Right renal pelvis (tissue), 4 donors: Measurements from ENCODE around the gene ADAMTS17. TPM values are rescaled to one million over a fixed set of nuclear protein-coding genes. Genes with fewer than 3 reads are reported as not detected.

Experiments used
- DNase-seq, 4 donors: peaks; one replicate each; pipeline ENCODE4 v3.0.0-alpha.2; 2013; ENCODE audit warnings: low read depth in 4 of 4, low spot score in 3 of 4, missing footprints in 1 of 4
- polyA plus RNA-seq, 4 donors: library from polyadenylated mRNA; unstranded; fragments of 120-200 nt; gene quantifications; one replicate each; pipeline ENCODE4 v1.2.1, GENCODE V29; 2013; ENCODE audit not compliant: insufficient read length in 4 of 4

ADAMTS17 gene
- polyA plus RNA-seq, 4 donors: 1.9 to 3.4 (median 2.6) TPM

DNA sequence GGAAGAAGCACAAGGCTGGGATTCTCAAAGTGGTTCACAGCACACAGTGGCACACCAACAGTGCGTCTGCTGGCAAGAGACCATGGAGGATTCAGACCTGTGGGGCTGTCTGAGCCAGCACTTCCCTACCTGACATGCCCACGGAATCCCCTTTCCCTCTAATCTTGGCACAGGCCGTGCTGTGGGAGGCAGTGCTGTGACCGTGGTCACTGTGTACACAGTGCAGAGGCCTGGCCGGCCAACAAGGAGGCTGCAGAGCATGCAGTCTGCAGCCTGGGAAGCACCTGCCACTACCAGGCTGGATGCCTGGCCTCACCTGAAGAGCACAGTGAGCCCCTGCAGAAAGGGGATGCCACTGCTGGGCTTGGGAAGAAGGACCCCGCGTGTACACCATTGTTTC lies 307.6 kb downstream of the ADAMTS17 start:
- no peak for DNase-seq

DNA sequence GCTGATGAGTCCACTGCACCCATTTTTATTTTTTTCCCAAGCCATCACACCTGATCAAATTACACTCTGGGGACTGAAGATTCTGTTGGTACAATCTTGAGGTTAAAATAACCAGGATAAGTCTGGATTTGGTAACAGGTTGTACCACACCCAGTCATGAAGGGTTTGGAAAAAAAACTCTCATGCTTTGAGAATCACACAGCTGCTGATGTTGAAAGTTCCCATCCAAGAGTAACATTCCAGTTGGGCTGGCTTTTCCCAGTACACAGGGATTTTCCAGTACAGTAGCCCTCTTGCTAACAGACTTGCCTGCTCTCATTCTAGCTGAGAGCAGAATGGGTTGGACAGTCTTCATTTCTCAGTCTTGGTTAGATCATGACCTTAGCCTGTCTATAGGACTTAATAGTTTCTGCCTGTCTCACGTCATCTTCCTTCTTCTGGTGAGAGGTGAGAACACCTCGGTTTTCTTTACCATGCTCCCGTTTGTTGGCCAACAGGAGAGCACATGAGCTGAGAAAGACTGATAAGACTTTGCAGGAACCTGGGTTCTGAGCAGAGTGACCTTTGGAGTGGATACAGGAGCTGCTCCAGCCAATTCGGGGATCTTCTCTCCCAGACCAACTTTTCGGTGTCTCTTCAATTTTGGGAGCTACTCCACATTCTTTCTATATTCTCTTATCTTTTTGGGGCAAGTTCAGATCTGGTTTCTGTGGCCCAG lies 308.5 kb downstream of the ADAMTS17 start:
- no peak for DNase-seq

DNA sequence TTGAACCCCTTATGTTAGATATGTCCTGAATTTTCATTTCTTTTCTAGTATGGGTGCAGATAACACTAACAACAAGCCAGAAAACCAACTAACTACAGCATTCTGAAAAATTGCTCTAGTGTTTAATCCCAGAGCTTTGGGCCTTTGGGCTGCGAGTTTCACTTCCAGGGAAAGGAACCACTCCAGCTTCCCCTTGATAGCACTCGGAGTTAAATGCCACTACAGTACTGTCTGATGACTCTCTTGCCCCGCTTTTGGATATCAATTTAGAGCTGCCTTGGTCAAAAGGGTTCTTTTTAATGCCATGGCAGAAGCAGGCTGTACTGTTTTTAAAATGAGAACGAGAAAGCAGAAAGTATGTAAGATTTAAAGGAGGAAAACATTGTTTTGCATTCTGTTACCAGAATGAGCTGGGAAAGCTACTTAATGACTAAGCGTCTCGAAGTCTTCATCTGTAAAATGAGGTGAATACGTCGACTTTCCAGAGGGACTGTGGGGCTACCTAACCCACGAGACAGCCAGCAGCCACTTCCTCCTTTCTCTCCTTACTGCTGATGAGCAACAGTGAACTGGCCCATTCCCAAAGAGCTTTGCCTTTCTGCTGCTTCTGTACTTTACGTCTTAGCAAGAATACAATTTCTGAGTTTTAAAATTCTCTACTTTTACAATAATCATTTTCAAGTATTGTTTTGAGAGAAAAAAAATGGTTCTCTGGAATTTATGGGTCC lies 309.3 kb downstream of the ADAMTS17 start:
- DNase-seq: no peak

DNA sequence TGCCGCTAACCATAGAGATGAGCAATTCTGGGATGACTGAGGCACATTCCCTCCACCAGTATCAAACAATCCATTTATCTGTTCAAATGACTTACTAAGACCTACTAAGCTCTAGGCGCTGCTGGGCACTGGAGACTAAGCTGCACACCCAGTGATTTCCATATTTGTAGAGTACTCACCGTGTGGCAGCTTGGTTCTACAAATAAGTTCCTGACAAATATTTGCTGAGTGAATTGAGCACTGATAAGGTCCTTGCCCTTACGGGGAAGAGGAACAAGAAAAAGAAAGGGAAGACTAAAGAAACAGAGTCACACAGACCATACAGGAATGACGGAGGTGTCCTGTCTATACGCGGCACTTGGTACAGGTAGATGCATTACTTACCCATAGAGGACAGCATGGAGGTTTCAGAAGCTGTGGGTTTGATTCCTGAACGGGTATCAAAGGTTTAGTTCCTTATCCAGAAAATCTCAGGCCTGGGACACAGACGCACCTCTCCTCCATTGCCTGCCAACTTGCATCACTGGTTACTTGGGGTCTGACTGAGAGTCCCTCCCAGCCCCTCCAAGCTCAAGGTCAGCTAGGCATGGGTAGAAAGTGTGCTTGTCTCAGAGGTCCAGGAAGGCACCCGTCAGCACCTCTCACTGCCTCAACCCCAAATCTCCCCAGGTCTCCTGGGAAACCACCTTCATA lies 310.0 kb downstream of the ADAMTS17 start:
- no peak for DNase-seq

DNA sequence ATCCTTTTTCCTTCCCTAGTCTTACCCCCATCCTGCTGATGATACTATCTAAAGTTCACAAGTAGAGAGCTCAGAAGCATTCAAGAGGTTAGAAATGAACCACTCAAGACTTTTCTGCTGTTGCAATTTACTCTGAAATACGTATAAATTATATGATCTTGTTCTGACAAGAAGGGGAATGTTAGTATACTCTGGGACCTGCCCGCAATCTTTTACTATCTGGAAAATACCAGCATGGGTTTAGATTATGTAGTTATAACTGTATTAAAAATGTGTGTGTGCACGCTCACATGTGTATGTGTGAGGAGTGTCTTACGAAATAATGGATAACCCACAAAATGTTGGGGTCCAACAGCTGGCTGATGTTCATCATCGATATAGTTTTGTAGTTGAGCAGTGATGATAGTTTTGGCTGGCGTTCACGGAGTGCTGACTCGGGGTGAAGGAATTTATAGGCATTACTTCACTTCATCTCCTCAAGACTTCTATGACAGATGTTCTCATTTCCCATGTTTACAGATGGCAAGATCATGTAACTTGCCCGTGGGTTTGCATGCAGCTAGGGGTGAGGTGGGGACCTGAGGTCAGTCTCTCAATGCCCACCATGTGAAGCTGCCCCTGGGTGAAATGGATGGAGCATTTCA lies 311.1 kb downstream of the ADAMTS17 start:
- no peak for DNase-seq

DNA sequence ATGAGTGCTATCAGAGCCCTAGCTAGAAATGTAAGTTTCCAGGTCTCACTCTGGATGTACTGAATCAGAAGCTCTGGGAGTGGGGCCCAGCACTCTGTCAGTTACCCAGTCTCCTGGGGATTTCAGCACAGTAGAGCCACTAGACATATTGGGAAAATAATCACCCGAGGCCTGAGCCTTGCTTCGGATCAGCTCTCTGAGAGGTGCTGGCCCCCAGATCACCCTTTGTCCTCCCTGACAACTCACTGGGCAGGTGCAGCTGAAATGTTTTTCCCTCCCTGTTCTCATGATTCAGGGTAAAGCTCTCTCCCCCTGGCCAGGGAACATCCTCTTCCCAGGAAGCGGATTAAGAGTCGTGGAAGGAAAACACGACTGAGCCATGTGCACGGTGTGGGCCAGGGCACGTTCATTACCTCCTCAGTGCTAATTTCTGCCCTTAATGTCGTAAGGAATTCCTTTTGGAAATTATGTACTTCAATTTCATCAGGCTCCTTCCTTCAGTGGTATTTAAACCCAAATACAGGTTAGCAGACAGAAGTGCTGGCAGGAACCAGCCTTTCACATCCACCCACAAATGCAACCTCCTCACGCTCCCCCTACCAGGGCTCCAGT lies 311.8 kb downstream of the ADAMTS17 start:
- no peak for DNase-seq

DNA sequence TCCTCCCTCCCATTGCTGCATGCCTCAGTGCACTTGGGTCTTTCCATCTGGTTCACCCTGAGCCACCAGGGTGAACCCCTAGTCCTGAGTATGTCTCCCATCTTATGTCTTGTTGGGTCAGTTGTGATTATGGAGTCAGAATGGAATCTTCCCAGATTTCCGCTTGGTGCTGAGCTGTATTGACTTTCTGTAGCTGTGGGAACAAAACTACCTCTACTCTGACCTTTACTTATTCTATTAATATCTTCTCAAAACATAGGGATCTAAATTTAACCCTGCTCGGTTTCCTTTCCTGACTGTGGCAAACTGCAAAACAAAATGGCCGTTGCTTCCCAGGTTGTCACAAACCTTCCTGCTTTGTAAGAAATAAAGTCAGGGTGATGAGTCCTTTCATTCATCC lies 312.7 kb downstream of the ADAMTS17 start:
- no peak for DNase-seq

DNA sequence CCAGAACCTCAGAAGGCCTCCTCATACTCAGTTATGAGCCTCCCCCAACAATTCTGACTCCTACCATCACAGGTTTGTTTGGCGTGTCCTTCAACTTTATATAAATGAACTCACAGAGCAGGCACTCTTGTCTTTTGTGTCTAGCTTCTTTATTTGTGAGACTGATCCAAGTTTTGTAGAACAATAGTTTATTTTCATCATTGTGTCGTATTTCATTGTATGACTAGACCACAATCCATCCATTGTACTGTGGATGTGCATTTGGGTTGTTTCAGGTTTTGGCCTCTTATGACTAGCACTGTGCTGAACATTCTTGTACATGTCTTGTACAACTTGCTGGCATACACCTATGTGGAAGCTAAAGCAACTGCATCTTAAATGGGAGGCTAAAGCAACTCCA lies 315.7 kb downstream of the ADAMTS17 start:
- no peak for DNase-seq

DNA sequence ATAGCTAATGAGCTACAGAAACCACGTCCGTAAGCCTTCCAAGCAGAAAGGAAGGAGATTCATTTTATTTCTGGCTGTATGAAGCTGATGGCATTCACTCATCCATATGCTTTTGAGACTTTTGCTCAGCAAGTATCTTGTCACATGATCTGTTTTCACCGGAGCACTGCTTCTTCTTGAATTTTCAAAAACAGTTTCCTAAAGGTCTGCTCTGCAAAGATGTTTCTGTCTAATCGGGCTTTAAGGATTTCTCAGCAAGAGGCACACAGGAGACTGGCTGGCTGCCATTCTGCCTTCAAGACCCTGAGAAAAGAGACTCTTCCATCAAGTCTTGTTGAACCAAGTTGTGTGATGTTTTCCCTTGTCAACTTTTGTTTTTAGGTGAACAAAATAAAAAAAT lies 319.0 kb downstream of the ADAMTS17 start:
- no peak for DNase-seq

DNA sequence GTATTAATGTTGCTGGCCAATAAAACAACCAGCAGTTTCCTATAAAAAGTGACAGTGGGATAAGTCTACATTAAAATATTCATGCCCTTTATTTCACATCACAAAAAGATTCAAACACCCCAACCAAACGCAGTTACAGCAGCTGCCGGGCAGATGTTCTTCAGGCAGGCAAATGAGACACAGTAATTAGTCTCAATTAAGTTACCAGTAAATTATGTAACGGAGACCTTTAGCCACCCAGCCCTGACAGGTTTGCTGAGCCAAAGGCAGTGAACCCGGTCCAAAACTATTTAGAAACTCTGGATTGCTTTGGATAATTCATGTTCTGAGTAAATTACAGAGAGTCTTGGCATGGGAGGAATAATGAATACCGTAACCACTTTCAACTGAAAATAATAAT lies 319.4 kb downstream of the ADAMTS17 start:
- no peak for DNase-seq

DNA sequence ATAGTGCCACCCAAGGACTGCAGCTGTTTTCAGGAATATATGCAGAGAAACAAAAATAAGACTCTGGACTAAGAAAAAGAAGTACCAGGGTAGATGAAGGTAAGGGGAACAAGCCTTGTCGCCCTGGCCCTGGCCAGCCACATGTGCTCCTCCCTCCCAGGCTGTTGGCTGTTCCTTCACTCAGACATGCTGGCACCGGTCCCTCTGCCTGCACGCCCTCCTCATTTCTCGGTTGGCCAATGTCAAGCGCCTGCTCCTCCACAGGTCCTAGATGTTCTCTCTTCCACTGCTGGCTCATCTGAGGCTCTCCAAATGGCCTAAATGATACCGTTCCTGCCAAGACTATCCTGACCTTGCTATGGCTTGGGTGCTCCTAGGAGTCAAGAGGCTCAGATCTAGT lies 320.1 kb downstream of the ADAMTS17 start:
- DNase-seq: no peak

DNA sequence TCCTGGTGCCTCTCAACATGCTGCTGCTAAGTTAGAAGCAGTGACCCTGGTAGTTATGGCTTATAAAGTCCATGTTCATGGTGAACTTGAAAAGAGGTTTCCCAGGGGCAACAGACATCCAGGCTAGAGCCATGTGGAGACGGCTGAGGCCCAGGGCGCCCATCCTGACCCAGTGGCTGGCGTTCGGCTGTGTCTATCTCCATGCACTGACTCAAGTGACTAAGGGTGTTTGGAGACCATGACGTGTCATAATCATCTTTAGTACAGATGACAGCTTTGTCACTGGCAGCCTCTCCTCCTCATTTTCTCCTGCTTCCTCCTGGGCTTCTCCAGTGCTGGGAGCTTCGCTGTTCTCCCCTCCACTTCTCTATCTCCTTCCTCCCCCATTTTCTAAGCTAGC lies 321.2 kb downstream of the ADAMTS17 start:
- DNase-seq: no peak

DNA sequence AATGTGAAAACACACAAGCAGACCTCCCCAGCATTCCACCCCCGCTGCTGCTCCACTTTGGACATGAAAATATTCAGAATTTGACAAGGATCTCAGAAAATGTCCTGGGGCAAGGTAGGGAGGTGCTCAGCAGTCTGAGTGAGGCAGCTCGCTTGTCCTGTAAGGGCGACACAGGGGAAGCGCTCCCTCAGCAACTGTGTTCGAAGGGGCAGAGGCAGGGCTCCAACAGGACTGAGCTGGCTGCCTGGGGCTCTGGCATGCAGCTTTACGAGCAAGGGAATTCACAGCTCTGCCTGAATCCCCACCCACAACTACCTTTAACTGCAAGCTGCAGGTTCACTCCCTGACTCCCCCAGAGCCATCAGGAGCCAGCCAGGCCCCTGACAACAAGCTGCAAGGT lies 321.6 kb downstream of the ADAMTS17 start:
- DNase-seq: no peak

DNA sequence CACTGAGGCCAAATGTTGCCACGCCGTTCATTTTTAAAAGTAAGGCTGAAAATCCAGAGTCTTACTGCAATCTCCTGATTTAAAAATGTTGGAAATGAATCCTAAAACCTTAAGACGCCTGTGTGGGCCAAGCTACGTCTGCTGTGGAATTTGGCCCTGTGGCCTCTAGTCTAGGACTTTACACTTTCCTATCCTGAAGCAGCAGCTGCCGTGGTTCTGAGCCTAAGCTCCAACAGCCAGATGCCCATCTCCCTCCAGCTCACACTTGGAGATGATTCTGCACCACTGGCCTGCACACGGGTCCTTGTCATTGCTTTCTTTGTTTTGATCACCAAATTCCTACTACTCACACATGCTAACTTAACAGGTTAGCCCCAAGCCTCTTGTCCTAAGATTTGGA lies 322.2 kb downstream of the ADAMTS17 start:
- DNase-seq: no peak

DNA sequence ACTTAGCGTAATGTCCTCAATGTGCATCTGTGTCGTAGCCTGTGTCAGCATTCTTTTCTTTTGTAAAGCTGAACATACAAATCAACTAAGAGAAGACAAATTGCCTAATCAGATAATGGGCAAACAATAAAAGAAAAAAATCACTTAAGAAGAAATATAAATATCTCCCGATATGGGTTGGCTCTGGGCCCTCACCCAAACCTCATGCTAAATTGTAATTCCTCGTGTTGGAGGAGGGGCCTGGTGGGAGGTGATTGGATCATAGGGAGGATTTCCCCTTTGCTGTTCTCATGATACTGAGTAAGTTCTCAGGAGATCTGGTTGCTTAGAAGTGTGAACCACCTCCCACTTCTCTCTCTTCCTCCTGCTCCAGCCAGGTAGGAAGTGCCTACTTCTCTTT lies 323.6 kb downstream of the ADAMTS17 start:
- DNase-seq: no peak

DNA sequence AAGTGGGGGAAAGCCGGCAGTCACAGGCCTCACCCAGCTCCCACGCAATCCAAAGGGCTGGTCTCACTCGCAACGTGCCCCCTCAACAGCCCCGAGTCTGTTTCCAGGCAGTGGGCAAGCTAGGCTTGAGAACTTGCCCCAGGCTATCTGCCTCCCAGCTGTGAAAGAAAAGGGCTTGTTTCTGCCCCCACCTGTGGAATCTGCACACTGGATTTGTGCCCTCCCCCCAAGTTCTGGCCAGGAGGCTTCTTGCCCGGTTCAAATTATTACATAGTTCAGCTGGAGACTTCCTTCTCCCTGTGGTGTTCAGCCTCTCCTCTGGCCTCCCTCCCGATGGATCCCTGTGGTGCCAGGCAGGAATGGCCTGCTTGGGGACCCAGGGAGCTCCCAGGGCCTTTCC lies 324.6 kb downstream of the ADAMTS17 start:
- no peak for DNase-seq

DNA sequence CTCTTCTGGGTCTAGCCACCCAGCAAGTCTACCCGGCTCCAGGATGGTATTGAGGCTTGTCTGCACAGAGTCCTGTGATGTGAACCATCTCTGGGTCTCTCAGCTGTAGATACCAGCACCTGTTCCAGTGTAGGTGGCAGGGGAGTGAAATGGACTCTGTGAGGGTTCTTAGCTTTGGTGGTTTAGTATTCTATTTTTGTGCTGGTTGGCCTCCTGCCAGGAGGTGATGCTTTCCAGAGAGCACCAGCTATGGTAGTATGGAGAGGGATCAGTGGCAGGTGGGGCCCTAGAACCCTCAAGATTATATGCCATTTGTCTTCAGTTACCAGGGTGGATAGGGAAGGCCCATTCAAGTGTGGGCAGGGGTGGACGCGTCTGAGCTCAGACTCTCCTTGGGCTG lies 325.1 kb downstream of the ADAMTS17 start:
- DNase-seq: no peak

DNA sequence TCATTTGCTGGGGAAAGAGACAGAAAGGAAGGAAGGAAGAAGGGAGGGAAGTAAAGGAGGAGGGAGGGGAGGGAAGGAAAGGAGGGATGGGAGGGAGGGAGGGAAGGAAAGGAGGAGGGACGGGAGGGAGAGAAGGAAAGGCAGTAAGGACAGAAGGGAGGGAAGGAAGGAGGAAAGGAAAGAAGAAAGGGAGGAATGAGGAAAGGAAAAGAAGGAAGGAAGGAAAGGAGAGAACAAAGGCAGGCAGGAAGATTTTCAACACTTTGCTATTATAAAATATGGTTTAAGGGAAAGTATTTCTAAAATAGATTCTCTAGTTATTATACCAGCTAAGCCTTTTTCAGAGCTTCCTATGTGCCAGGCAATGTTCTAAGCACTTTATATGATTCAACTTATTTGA lies 330.5 kb downstream of the ADAMTS17 start:
- DNase-seq: no peak

DNA sequence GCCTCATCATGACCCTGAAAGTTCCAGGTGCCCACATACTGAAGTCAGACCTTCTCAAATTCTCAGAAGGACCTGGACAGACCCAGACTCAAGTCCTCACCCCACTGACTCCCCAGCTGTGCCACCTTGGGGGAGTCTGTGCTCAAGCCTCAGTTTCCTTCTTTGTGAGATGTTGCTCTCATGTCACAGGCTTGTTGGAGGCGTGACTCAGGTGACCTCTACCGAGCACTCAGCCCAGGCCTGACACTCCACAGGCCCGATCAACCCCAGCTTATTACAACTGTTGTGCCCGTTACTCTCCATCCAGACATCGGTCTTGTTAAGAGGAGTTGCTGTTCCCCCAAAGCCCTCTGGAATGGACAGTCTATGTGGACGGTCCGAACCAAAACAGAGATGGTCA lies 332.4 kb downstream of the ADAMTS17 start:
- DNase-seq: no peak

DNA sequence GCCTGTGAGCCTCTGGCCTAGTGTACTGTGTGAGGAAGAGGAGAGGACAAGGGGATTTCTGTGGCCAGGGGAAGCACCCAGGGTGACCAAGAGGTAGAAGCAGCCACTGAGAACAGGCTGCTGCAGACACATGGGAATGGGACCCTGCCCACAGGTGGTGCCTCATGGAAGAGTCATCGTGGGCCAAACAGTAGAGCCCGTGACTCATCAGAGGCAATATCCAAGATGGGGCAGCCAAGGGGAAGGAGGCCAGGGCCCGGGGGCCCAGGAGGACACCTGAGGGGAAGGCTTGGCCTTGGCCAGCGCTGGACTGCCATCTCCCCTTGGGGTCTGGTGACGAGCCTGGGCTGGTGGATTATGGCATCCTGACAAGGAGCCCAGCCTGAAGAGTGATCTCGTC lies 333.5 kb downstream of the ADAMTS17 start:
- DNase-seq: no peak

DNA sequence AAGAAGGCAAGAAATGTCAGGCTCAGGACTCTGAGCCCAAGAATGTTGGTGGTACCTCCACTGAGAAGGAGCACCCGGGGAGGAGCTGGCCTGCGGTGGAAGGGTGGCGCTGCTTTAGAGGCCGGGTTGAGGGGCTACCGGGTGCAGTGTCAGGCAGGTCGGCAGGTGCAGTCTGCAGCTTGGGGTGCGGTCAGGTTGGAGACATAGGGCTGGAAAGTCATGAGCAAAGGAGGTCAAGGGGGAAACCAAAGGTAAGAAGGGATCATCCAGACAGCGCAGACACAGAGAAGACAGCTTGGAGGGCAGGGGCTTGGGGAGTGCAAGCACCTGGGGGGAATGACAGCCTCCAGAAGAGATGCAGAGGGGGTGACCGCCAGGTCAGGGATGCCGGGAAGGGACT lies 334.2 kb downstream of the ADAMTS17 start:
- DNase-seq: no peak
